Naive thymus-derived CD4-positive, alpha-beta T cell (primary cell): Measurements from ENCODE around the gene ZER1. TPM values are rescaled to one million over a fixed set of nuclear protein-coding genes. Genes with fewer than 3 reads are reported as not detected.

ENCODE experiments used
- ATAC-seq: fragments of 150-1000 bp; cut with Tn5 transposase; 2 replicates; pipeline ENCODE4 v1.10.0; 2021; ENCODE audit warnings: mild to moderate bottlenecking, moderate library complexity
- CTCF ChIA-PET: fragments of 350-600 bp; sonication (Branson Sonifier 250); formaldehyde crosslinking; loops from one replicate; lab custom pipeline; 2021; ENCODE audit warnings: antibody characterized with exemption; lab: Charles Lee
- POLR2A ChIA-PET: fragments of 350-600 bp; sonication (Branson Sonifier 250); formaldehyde crosslinking; loops from one replicate; lab custom pipeline; 2021; ENCODE audit warnings: antibody characterized with exemption, inconsistent platforms; lab: Charles Lee
- DNase-seq, 9 donors: peaks; one replicate each; pipeline versions ENCODE4 v3.0.0 to v3.0.0-alpha.2; 2020 to 2022; ENCODE audit warnings: mixed read lengths in 1 of 9
- H3K27ac ChIP-seq: one replicate; pipeline ENCODE4 v1.7.0; 2013; ENCODE audit warnings: mild to moderate bottlenecking, low read depth, low read length, moderate library complexity
- H3K27me3 ChIP-seq, 2 donors: one replicate each; pipeline ENCODE4 v1.7.0; 2013; ENCODE audit warnings: low read length in 2 of 2, mild to moderate bottlenecking in 2 of 2, moderate library complexity in 2 of 2; ENCODE audit not compliant: control insufficient read depth in 2 of 2, insufficient read depth in 2 of 2
- H3K36me3 ChIP-seq, 3 experiments: 1 replicate in 2 of 3; 2 replicates in 1 of 3; pipeline ENCODE4 v1.7.0; 2013; ENCODE audit warnings: low read length in 3 of 3, mild to moderate bottlenecking in 3 of 3, moderate library complexity in 1 of 3; ENCODE audit not compliant: insufficient read depth in 3 of 3, control insufficient read depth in 2 of 3
- H3K4me1 ChIP-seq, 2 donors: one replicate each; pipeline ENCODE4 v1.7.0; 2013; ENCODE audit warnings: low read length in 2 of 2, mild to moderate bottlenecking in 2 of 2, moderate library complexity in 1 of 2; ENCODE audit not compliant: control insufficient read depth in 2 of 2, insufficient read depth in 2 of 2
- H3K4me3 ChIP-seq: 2 replicates; pipeline ENCODE4 v1.7.0; 2013; ENCODE audit warnings: mild to moderate bottlenecking, low read length
- H3K9me3 ChIP-seq, 3 experiments: 1 replicate in 2 of 3; 2 replicates in 1 of 3; pipeline ENCODE4 v1.7.0; 2013; ENCODE audit warnings: low read length in 3 of 3; ENCODE audit not compliant: control insufficient read depth in 2 of 3
- H3K27ac Mint-ChIP-seq, 9 donors: one replicate each; pipeline ENCODE4 v1.8.0; 2020 to 2022; ENCODE audit warnings: mixed read lengths in 9 of 9, mild to moderate bottlenecking in 8 of 9, moderate library complexity in 5 of 9, inconsistent platforms in 2 of 9
- H3K27me3 Mint-ChIP-seq, 5 donors: one replicate each; pipeline ENCODE4 v1.8.0; 2021 to 2022; ENCODE audit warnings: mixed read lengths in 5 of 5, mild to moderate bottlenecking in 1 of 5
- H3K36me3 Mint-ChIP-seq, 5 donors: one replicate each; pipeline ENCODE4 v1.8.0; 2020 to 2022; ENCODE audit warnings: mixed read lengths in 5 of 5, mild to moderate bottlenecking in 3 of 5, inconsistent platforms in 1 of 5
- H3K4me1 Mint-ChIP-seq, 7 donors: one replicate each; pipeline ENCODE4 v1.8.0; 2020 to 2022; ENCODE audit warnings: mixed read lengths in 7 of 7, mild to moderate bottlenecking in 3 of 7, inconsistent platforms in 1 of 7
- H3K4me3 Mint-ChIP-seq, 10 donors: one replicate each; pipeline ENCODE4 v1.8.0; 2020 to 2022; ENCODE audit warnings: mild to moderate bottlenecking in 10 of 10, mixed read lengths in 10 of 10, moderate library complexity in 6 of 10, inconsistent platforms in 2 of 10
- H3K9me3 Mint-ChIP-seq, 11 donors: one replicate each; pipeline ENCODE4 v1.8.0; 2020 to 2022; ENCODE audit warnings: mixed read lengths in 11 of 11, mild to moderate bottlenecking in 4 of 11, inconsistent platforms in 1 of 11, moderate library complexity in 1 of 11
- intact Hi-C, 2 donors: fragments of 100-400 bp; cut with micrococcal nuclease; formaldehyde crosslinking; loops; one replicate each; pipeline ENCODE4 v1.15.1; 2023
- polyA plus RNA-seq, 2 donors: library from polyadenylated mRNA; unstranded; fragments of 300-500 nt; fragmentation: Illumina TruSeq; gene quantifications; one replicate each; pipeline ENCODE4 v1.2.3, GENCODE V29; 2021
- total RNA-seq, 6 experiments: library from RNA in 5 of 6; stranded (reverse) in 5 of 6; gene quantifications; 1 replicate in 5 of 6; 2 replicates in 1 of 6; pipeline ENCODE4 v1.2.3 and lab custom pipeline; 2021 to 2026

The ZER1 gene
- 10 to 100 TPM; 22.7 to 51.2 (median 34.7) TPM for total RNA-seq
- 10 to 100 TPM; 37.6 to 57.7 TPM for polyA plus RNA-seq
- 68.4 reads per million, percentile 77 among the genes with 10 or more reads in this experiment for total RNA-seq (lab: John Stamatoyannopoulos, UW)

GRCh38 chr9:128771745-128772519 is at the start of gene ZER1:
Gene ZER1, minus strand, starts transcription at chr9:128771927. Its CDS starts 16,362 bp downstream, at chr9:128755565.
- H3K36me3 Mint-ChIP-seq: peaks cover 0 to 14% (median 5%) of the 10 kb centered on the region in 5 donors
- intact Hi-C loops: loop anchor here (1.0 to 5.0 kb wide), 15 partner anchors 15 to 495 kb away; partner anchors contain the start of genes DYNC2I2 (in 2 of the 2), ENDOG (in 2 of the 2), LRRC8A (in 2 of the 2) and TBC1D13 (in 2 of the 2)
- peaks cover 21 to 40% (median 39%) of the 10 kb centered on the region in 7 donors for H3K4me1 Mint-ChIP-seq
- H3K36me3 ChIP-seq: peaks cover 0 to 14% (median 0%) of the 10 kb centered on the region in 3 experiments
- ChIA-PET CTCF (interaction anchor here (1.1 kb wide), 1 partner anchor 21 kb away, joined by 3 read pairs; no protein-coding TSS in a partner anchor), POLR2A (interaction anchor here (0.5 to 3.3 kb wide), 19 partner anchors 9 to 401 kb away, joined by 3 to 31 read pairs (median 5); partner anchors contain the start of genes ENDOG, MIGA2, SET and TBC1D13)
- H3K27me3 Mint-ChIP-seq: no peaks in the 10 kb centered on the region
- ATAC-seq (peak; percentile 97), DNase-seq (peak; percentile 92 to 98 (median 95))
- H3K27ac ChIP-seq: peak within 1 kb of the TSS; percentile 93
- peaks cover 0 to 4% (median 0%) of the 10 kb centered on the region in 11 donors for H3K9me3 Mint-ChIP-seq
- H3K27me3 ChIP-seq: no peaks in the 10 kb centered on the region
- peak within 1 kb of the TSS; percentile 95 to 99 (median 98) for H3K4me3 Mint-ChIP-seq
- H3K4me3 ChIP-seq: peak within 1 kb of the TSS; percentile 97
- peaks cover 0 to 5% (median 0%) of the 10 kb centered on the region in 3 experiments for H3K9me3 ChIP-seq
- H3K4me1 ChIP-seq: peaks cover 7 to 12% of the 10 kb centered on the region in 2 donors
- peak within 1 kb of the TSS; percentile 93 to 100 (median 100) for H3K27ac Mint-ChIP-seq

DNA sequence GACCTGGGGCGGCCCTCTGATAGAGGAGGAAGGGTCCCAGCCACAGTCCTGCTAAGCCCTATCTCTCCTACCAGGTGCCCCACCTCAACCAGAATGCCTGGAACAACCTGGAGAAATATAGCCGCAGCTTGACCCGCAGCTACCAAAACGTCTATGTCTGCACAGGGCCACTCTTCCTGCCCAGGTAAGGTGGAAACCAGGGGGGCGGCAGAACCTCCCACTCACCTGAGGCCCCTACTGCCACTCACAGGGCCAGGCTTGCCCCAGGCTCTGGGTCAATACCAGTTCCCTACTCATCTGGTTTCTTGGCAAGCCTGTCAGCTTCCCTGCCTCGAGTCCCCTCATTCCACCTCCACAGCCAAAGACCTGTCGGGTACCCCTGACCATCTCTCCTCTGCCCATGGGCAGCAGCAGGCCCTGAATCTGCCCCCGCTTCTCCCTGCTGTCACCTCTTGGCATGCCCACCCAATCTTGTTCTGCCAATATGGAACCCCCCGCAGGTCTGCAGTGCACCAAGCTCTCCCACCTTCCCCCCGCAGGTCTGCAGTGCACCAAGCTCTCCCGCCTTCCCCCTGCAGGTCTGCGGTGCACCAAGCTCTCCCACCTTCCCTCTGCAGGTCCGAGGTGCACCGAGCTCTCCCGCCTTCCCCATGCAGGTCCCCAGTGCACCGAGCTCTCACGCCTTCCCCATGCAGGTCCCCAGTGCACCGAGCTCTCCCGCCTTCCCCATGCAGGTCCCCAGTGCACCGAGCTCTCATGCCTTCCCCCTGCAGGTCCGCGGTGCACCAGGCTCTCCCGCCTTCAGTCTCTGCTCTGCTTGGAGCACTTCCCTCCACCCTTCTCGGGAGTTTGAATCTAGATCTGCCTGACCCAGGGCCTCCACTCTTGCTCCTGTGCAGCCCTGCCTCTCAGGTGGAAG is 49.2 kb upstream of the ZER1 start:
- intact Hi-C loops: no loop called here
- DNase-seq: peak in 1 of 9 donors; percentile 6
- Mint-ChIP-seq H3K4me1 (peaks cover 7 to 29% (median 12%) of the 10 kb centered on the region in 7 donors), H3K9me3 (no peaks in the 10 kb centered on the region), H3K36me3 (peaks cover 0 to 10% (median 0%) of the 10 kb centered on the region in 5 donors), H3K4me3 (peak overlapping the region in 7 of 10 donors; percentile 4 to 84 (median 80)), H3K27ac (peak overlapping the region in 4 of 9 donors; percentile 14 to 65 (median 17)), H3K27me3 (no peaks in the 10 kb centered on the region)
- peak overlapping the region; percentile 9 for H3K27ac ChIP-seq
- H3K27me3 ChIP-seq: no peaks in the 10 kb centered on the region
- no peak overlapping the region for H3K4me3 ChIP-seq
- H3K4me1 ChIP-seq: no peaks in the 10 kb centered on the region
- ChIA-PET CTCF (no interaction called here), POLR2A (interaction anchor here (0.5 to 4.0 kb wide), 6 partner anchors 9 to 820 kb away, joined by 3 to 38 read pairs (median 4); partner anchors contain the start of genes SET, SPOUT1 and ZER1)
- peaks cover 5 to 46% (median 7%) of the 10 kb centered on the region in 3 experiments for H3K36me3 ChIP-seq
- no peaks in the 10 kb centered on the region for H3K9me3 ChIP-seq
- no peak for ATAC-seq

DNA sequence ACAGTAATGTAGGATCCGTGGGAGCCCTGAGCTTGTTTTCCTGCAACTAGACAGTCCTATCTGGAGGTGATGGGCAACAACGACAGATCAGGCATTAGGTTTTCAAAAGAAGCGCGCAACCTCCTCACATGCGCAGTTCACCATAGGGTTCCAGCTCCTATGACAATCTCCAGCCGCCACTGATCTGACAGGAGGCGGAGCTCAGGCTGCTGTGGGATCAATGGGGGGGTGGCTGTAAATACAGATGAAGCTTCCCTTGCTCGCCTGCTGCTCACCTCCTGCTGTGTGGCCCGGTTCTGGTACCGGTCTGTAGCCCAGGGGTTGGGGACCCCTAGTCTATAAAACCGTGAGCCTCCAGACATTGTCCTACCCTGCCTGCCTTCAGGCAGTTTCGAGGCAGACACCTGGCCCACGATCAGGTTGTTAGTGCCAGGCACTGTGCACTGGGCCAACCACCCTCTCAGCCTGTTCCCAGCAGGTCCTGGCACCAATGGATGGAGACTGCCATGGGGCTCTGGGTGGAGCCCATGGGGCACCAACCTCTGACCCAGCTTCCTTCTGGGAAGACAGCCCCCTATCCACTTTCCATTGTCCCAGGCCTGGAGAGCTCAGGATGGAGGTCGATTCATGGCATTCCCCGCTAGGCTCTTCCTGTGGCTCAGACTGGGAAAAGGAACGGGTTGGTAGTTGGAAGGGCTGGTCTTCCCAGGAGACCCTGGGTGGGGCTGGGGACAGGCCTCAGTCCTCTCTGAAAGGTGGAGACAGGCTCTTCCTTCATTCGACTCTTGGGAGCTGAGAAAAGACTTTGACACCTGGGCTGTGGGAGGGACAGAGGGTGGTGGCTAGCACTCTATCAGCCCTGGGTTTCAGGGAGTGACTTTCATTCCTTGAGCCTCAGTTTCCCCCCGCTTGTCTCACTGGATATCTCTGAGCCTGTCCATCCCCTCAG is 48.3 kb upstream of the ZER1 start:
- no peaks in the 10 kb centered on the region for H3K9me3 Mint-ChIP-seq
- DNase-seq (no peak), ATAC-seq (no peak)
- ChIA-PET CTCF (interaction anchor here (0.6 kb wide), 1 partner anchor 59 kb away, joined by 3 read pairs; no protein-coding TSS in a partner anchor), POLR2A (interaction anchor here (1.0 to 4.0 kb wide), 6 partner anchors 9 to 136 kb away, joined by 3 to 38 read pairs (median 7); partner anchors contain the start of genes SET, SPOUT1 and ZER1)
- Histone ChIP-seq H3K9me3 (no peaks in the 10 kb centered on the region), H3K4me3 (no peak overlapping the region), H3K36me3 (peaks cover 0 to 38% (median 3%) of the 10 kb centered on the region in 3 experiments), H3K4me1 (no peaks in the 10 kb centered on the region), H3K27me3 (no peaks in the 10 kb centered on the region), H3K27ac (peak overlapping the region; percentile 9)
- peak overlapping the region; percentile 80 to 92 (median 84) for H3K4me3 Mint-ChIP-seq
- peaks cover 0 to 7% (median 0%) of the 10 kb centered on the region in 5 donors for H3K36me3 Mint-ChIP-seq
- H3K27ac Mint-ChIP-seq: peak overlapping the region in 7 of 9 donors; percentile 5 to 93 (median 85)
- no peaks in the 10 kb centered on the region for H3K27me3 Mint-ChIP-seq
- intact Hi-C loops: loop anchor here (2.0 to 5.0 kb wide), 6 partner anchors 63 to 363 kb away; partner anchors contain the start of genes DOLK (in 1 of the 2), DOLPP1 (in 1 of the 2), DYNC2I2 (in 1 of the 2) and LRRC8A (in 1 of the 2)
- peaks cover 7 to 29% (median 12%) of the 10 kb centered on the region in 7 donors for H3K4me1 Mint-ChIP-seq

DNA sequence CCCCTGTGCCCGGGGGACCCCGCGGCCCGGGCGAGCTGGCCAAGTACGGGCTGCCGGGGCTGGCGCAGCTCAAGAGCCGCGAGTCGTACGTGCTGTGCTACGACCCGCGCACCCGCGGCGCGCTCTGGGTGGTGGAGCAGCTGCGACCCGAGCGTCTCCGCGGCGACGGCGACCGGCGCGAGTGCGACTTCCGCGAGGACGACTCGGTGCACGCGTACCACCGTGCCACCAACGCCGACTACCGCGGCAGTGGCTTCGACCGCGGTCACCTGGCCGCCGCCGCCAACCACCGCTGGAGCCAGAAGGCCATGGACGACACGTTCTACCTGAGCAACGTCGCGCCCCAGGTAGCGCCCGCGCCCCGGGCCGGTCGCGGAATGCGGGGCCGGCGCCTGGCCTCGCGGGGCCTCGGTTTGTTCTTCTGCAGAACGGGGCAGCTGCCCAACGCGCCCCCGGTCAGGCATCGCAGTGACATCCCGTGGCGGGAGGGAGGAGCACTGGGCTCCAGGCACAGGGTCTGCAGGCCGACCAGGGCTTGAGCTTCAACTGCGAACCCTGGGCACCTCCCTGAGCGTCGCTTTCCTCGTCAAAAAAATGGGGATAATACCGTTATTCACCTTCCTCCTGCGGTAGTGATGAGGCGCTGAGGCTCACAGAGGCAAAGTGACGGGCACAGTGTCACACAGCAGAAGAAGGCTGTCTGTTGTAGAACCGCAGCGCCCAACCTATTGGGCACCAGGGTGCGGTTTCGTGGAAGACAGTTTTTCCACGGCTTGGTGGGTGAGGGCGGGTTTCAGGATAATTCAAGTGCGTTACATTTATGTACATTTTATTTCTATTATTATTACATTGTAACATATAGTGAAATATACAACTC is 47.4 kb upstream of the ZER1 start:
- Histone ChIP-seq H3K27ac (peak overlapping the region; percentile 72), H3K4me1 (no peaks in the 10 kb centered on the region), H3K36me3 (peaks cover 0 to 29% (median 3%) of the 10 kb centered on the region in 3 experiments), H3K4me3 (peak overlapping the region; percentile 56), H3K9me3 (no peaks in the 10 kb centered on the region), H3K27me3 (no peaks in the 10 kb centered on the region)
- Mint-ChIP-seq H3K27ac (peak overlapping the region in 7 of 9 donors; percentile 35 to 93 (median 85)), H3K36me3 (peaks cover 0 to 7% (median 0%) of the 10 kb centered on the region in 5 donors), H3K27me3 (no peaks in the 10 kb centered on the region), H3K4me1 (peaks cover 7 to 29% (median 12%) of the 10 kb centered on the region in 7 donors), H3K4me3 (peak overlapping the region; percentile 80 to 92 (median 84)), H3K9me3 (no peaks in the 10 kb centered on the region)
- ChIA-PET POLR2A (interaction anchor here (0.5 to 4.0 kb wide), 15 partner anchors 8 to 1235 kb away, joined by 3 to 38 read pairs (median 5); partner anchors contain the start of genes DYNC2I2, GOLGA2, SET and SPOUT1), CTCF (interaction anchor here (0.8 to 1.6 kb wide), 7 partner anchors 8 to 170 kb away, joined by 3 to 11 read pairs (median 3); partner anchors contain the start of gene SPOUT1)
- ATAC-seq (peak; percentile 46), DNase-seq (peak; percentile 29 to 57 (median 49))
- intact Hi-C loops: loop anchor here (1.0 to 5.0 kb wide), 16 partner anchors 10 to 569 kb away; partner anchors contain the start of genes DYNC2I2 (in 2 of the 2), SPOUT1 (in 2 of the 2), ZER1 (in 2 of the 2) and DOLK (in 1 of the 2)
